Astrocyte (in vitro differentiated cells and primary cell): ENCODE results near the gene SUSD4. TPM values are rescaled to one million over a fixed set of nuclear protein-coding genes. Genes with fewer than 3 reads are reported as not detected.

Experiments
- DNase-seq: peaks from one replicate; pipeline ENCODE4 v3.0.0-alpha.2; 2010; ENCODE audit warnings: low read depth
- FAIRE-seq: peaks from 2 replicates; lab custom pipeline; 2011; peaks lifted over from hg19 to GRCh38; lab: Jason Lieb, UNC
- H2AFZ ChIP-seq: 2 replicates; pipeline ENCODE4 v1.6.0; 2012; ENCODE audit warnings: low read depth, low read length, inconsistent platforms
- H3K27ac ChIP-seq: 2 replicates; pipeline ENCODE4 v1.5.1; 2011; ENCODE audit warnings: low read depth, low read length, inconsistent platforms
- H3K27me3 ChIP-seq: 2 replicates; pipeline ENCODE4 v1.6.0; 2011; ENCODE audit warnings: low read length, inconsistent platforms; ENCODE audit not compliant: insufficient read depth
- H3K36me3 ChIP-seq: 2 replicates; pipeline ENCODE4 v1.5.1; 2011; ENCODE audit warnings: low read length, inconsistent platforms; ENCODE audit not compliant: insufficient read depth
- H3K4me1 ChIP-seq: 2 replicates; pipeline ENCODE4 v1.5.1; 2011; ENCODE audit warnings: low read length, inconsistent platforms; ENCODE audit not compliant: insufficient read depth
- H3K4me2 ChIP-seq: 2 replicates; pipeline ENCODE4 v1.6.0; 2012; ENCODE audit warnings: low read length, inconsistent platforms
- H3K4me3 ChIP-seq: 2 replicates; pipeline ENCODE4 v1.5.1; 2011; ENCODE audit warnings: low read depth, mild to moderate bottlenecking, low read length, inconsistent platforms; ENCODE audit not compliant: insufficient read depth
- H3K79me2 ChIP-seq: 2 replicates; pipeline ENCODE4 v1.6.0; 2012; ENCODE audit warnings: mild to moderate bottlenecking, low read length, inconsistent platforms; ENCODE audit not compliant: insufficient read depth
- H3K9ac ChIP-seq: 2 replicates; pipeline ENCODE4 v1.6.0; 2012; ENCODE audit warnings: mild to moderate bottlenecking, low read length, inconsistent platforms
- H3K9me3 ChIP-seq: 2 replicates; pipeline ENCODE4 v1.5.1; 2012; ENCODE audit warnings: low read depth, mild to moderate bottlenecking, low read length, inconsistent platforms; ENCODE audit not compliant: insufficient read depth
- H4K20me1 ChIP-seq: 2 replicates; pipeline ENCODE4 v1.6.0; 2012; ENCODE audit warnings: low read length, inconsistent platforms; ENCODE audit not compliant: insufficient read depth
- H3K27ac Mint-ChIP-seq: one replicate; pipeline ENCODE4 v1.8.0; 2021; ENCODE audit warnings: mild to moderate bottlenecking, mixed read lengths; ENCODE audit not compliant: unreplicated experiment
- H3K27me3 Mint-ChIP-seq: one replicate; pipeline ENCODE4 v1.8.0; 2021; ENCODE audit warnings: low read depth, mixed read lengths; ENCODE audit not compliant: unreplicated experiment
- H3K36me3 Mint-ChIP-seq: one replicate; pipeline ENCODE4 v1.8.0; 2021; ENCODE audit warnings: low read depth, mixed read lengths; ENCODE audit not compliant: unreplicated experiment
- H3K4me1 Mint-ChIP-seq: one replicate; pipeline ENCODE4 v1.8.0; 2021; ENCODE audit warnings: low read depth, mixed read lengths; ENCODE audit not compliant: unreplicated experiment
- H3K4me3 Mint-ChIP-seq: one replicate; pipeline ENCODE4 v1.8.0; 2021; ENCODE audit warnings: mild to moderate bottlenecking, moderate library complexity, mixed read lengths; ENCODE audit not compliant: unreplicated experiment
- H3K9me3 Mint-ChIP-seq: one replicate; pipeline ENCODE4 v1.8.0; 2021; ENCODE audit warnings: mild to moderate bottlenecking, mixed read lengths; ENCODE audit not compliant: unreplicated experiment
- CTCF ChIP-seq: IDR thresholded peaks from 2 replicates; pipeline ENCODE4 v1.5.1; 2011; ENCODE audit warnings: low read depth, mild to moderate bottlenecking, inconsistent platforms, low read length, moderate library complexity; ENCODE audit not compliant: insufficient read depth
- EZH2 ChIP-seq: IDR thresholded peaks from 2 replicates; pipeline ENCODE4 v1.6.1; 2012; ENCODE audit warnings: mild to moderate bottlenecking, low read length, inconsistent platforms; ENCODE audit not compliant: insufficient read depth
- total RNA-seq: library from RNA; stranded (reverse); gene quantifications from 2 replicates; pipeline ENCODE4 v1.2.1, GENCODE V29; 2021

Gene SUSD4
- total RNA-seq, 1 donor from 2014 or later: 9.2 TPM

- Histone ChIP-seq H3K36me3 (no peaks in the 10 kb centered on the region), H3K27ac (no peak overlapping the region), H3K9ac (no peak overlapping the region), H3K4me3 (no peak overlapping the region), H3K79me2 (no peaks in the 10 kb centered on the region), H3K4me2 (no peak overlapping the region), H2AFZ (no peak overlapping the region), H3K4me1 (no peaks in the 10 kb centered on the region), H3K27me3 (peaks cover 11% of the 10 kb centered on the region), H4K20me1 (no peaks in the 10 kb centered on the region), H3K9me3 (no peaks in the 10 kb centered on the region)
- Mint-ChIP-seq H3K36me3 (peaks cover 7% of the 10 kb centered on the region), H3K4me3 (no peak overlapping the region), H3K4me1 (peaks cover 9% of the 10 kb centered on the region), H3K9me3 (peaks cover 2% of the 10 kb centered on the region), H3K27ac (no peak overlapping the region), H3K27me3 (peaks cover 10% of the 10 kb centered on the region)
- no peak for FAIRE-seq
- DNase-seq: no peak
- TF ChIP-seq CTCF: no peak
- no peak for TF ChIP-seq EZH2
Observed at GRCh38 chr1:223319398-223319797, 44.6 kb downstream of the SUSD4 start.

- Mint-ChIP-seq H3K9me3 (peaks cover 2% of the 10 kb centered on the region), H3K4me3 (no peak overlapping the region), H3K4me1 (peaks cover 8% of the 10 kb centered on the region), H3K36me3 (peaks cover 5% of the 10 kb centered on the region), H3K27ac (no peak overlapping the region), H3K27me3 (no peaks in the 10 kb centered on the region)
- Histone ChIP-seq H3K9ac (no peak overlapping the region), H4K20me1 (no peaks in the 10 kb centered on the region), H3K27ac (no peak overlapping the region), H3K27me3 (no peaks in the 10 kb centered on the region), H3K36me3 (no peaks in the 10 kb centered on the region), H3K4me1 (no peaks in the 10 kb centered on the region), H3K4me3 (no peak overlapping the region), H3K79me2 (no peaks in the 10 kb centered on the region), H3K4me2 (no peak overlapping the region), H2AFZ (no peak overlapping the region), H3K9me3 (no peaks in the 10 kb centered on the region)
- FAIRE-seq (no peak), DNase-seq (no peak)
- TF ChIP-seq EZH2: no peak
Observed at GRCh38 chr1:223316082-223316481, 47.9 kb downstream of the SUSD4 start.

GRCh38 chr1:223315665-223316064 lies 48.3 kb downstream of the SUSD4 start:
- H3K4me3 Mint-ChIP-seq: no peak overlapping the region
- Histone ChIP-seq H3K27me3 (no peaks in the 10 kb centered on the region), H3K4me1 (no peaks in the 10 kb centered on the region), H3K79me2 (no peaks in the 10 kb centered on the region), H3K4me2 (no peak overlapping the region), H3K27ac (no peak overlapping the region), H4K20me1 (no peaks in the 10 kb centered on the region), H3K36me3 (no peaks in the 10 kb centered on the region), H3K9me3 (no peaks in the 10 kb centered on the region), H2AFZ (no peak overlapping the region), H3K4me3 (no peak overlapping the region), H3K9ac (no peak overlapping the region)
- H3K36me3 Mint-ChIP-seq: peaks cover 2% of the 10 kb centered on the region
- TF ChIP-seq CTCF (no peak), EZH2 (no peak)
- DNase-seq (no peak), FAIRE-seq (no peak)
- no peak overlapping the region for H3K27ac Mint-ChIP-seq
- H3K27me3 Mint-ChIP-seq: no peaks in the 10 kb centered on the region
- peaks cover 5% of the 10 kb centered on the region for H3K4me1 Mint-ChIP-seq
- H3K9me3 Mint-ChIP-seq: peaks cover 2% of the 10 kb centered on the region
